ENCODE measurements around the gene DSTN. TPM values are rescaled to one million over a fixed set of nuclear protein-coding genes. Genes with fewer than 3 reads are reported as not detected.

The DSTN gene
- total RNA-seq, 2 experiments from 2014 or later: 56.7 to 57.5 TPM

- H3K27ac Mint-ChIP-seq: peak overlapping the region; percentile 84
- no peak for DNase-seq
Measured at GRCh38 chr20:17609811-17610377, 40.0 kb downstream of the DSTN start.

GRCh38 chr20:17610566-17611289, 40.9 kb downstream of the DSTN start:
- H3K36me3 Mint-ChIP-seq: peaks cover 4% of the 10 kb centered on the region
- DNase-seq: peak; percentile 45

More at GRCh38 chr20:17609811-17610377, 40.0 kb downstream of the DSTN start:
- Mint-ChIP-seq H3K27me3 (no peaks in the 10 kb centered on the region), H3K4me3 (no peak overlapping the region), H3K9me3 (no peaks in the 10 kb centered on the region), H3K36me3 (peaks cover 4% of the 10 kb centered on the region), H3K4me1 (peaks cover 29% of the 10 kb centered on the region)

GRCh38 chr20:17611290-17611539, 41.3 kb downstream of the DSTN start:
- Mint-ChIP-seq H3K27ac (peak overlapping the region; percentile 84), H3K9me3 (no peaks in the 10 kb centered on the region), H3K4me1 (peaks cover 29% of the 10 kb centered on the region), H3K27me3 (no peaks in the 10 kb centered on the region), H3K4me3 (peak overlapping the region; percentile 18), H3K36me3 (peaks cover 4% of the 10 kb centered on the region)
- DNase-seq: no peak

More at GRCh38 chr20:17610566-17611289, 40.9 kb downstream of the DSTN start:
- Mint-ChIP-seq H3K9me3 (no peaks in the 10 kb centered on the region), H3K27me3 (no peaks in the 10 kb centered on the region), H3K4me1 (peaks cover 29% of the 10 kb centered on the region), H3K27ac (peak overlapping the region; percentile 84), H3K4me3 (peak overlapping the region; percentile 29)

- peaks cover 4% of the 10 kb centered on the region for H3K36me3 Mint-ChIP-seq
- H3K4me3 Mint-ChIP-seq: peak overlapping the region; percentile 18
- H3K27ac Mint-ChIP-seq: peak overlapping the region; percentile 84
- no peak for DNase-seq
- no peaks in the 10 kb centered on the region for H3K27me3 Mint-ChIP-seq
- H3K9me3 Mint-ChIP-seq: no peaks in the 10 kb centered on the region
- H3K4me1 Mint-ChIP-seq: peaks cover 29% of the 10 kb centered on the region
Measured at GRCh38 chr20:17611540-17612286, 41.8 kb downstream of the DSTN start.

GRCh38 chr20:17612287-17612991, 42.6 kb downstream of the DSTN start:
- H3K27ac Mint-ChIP-seq: peak overlapping the region; percentile 84
- H3K4me3 Mint-ChIP-seq: no peak overlapping the region
- peaks cover 4% of the 10 kb centered on the region for H3K36me3 Mint-ChIP-seq
- no peaks in the 10 kb centered on the region for H3K27me3 Mint-ChIP-seq
- no peaks in the 10 kb centered on the region for H3K9me3 Mint-ChIP-seq
- H3K4me1 Mint-ChIP-seq: peaks cover 29% of the 10 kb centered on the region
- DNase-seq: peak; percentile 33

- H3K27me3 Mint-ChIP-seq: no peaks in the 10 kb centered on the region
- peak overlapping the region; percentile 84 for H3K27ac Mint-ChIP-seq
- no peak overlapping the region for H3K4me3 Mint-ChIP-seq
- peaks cover 29% of the 10 kb centered on the region for H3K4me1 Mint-ChIP-seq
- H3K9me3 Mint-ChIP-seq: no peaks in the 10 kb centered on the region
- no peak for DNase-seq
- peaks cover 4% of the 10 kb centered on the region for H3K36me3 Mint-ChIP-seq
Measured at GRCh38 chr20:17612992-17613327, 43.1 kb downstream of the DSTN start.

GRCh38 chr20:17613328-17614175, 43.7 kb downstream of the DSTN start:
- Mint-ChIP-seq H3K36me3 (peaks cover 4% of the 10 kb centered on the region), H3K27me3 (no peaks in the 10 kb centered on the region), H3K4me1 (peaks cover 29% of the 10 kb centered on the region), H3K4me3 (no peak overlapping the region), H3K9me3 (no peaks in the 10 kb centered on the region), H3K27ac (peak overlapping the region; percentile 13)
- DNase-seq: no peak

- Mint-ChIP-seq H3K27ac (no peak overlapping the region), H3K9me3 (no peaks in the 10 kb centered on the region), H3K36me3 (peaks cover 2% of the 10 kb centered on the region), H3K27me3 (no peaks in the 10 kb centered on the region), H3K4me1 (peaks cover 28% of the 10 kb centered on the region), H3K4me3 (no peak overlapping the region)
- DNase-seq: no peak
Measured at GRCh38 chr20:17614176-17614811, 44.4 kb downstream of the DSTN start.

- H3K27ac Mint-ChIP-seq: no peak overlapping the region
- no peak for DNase-seq
- H3K4me1 Mint-ChIP-seq: peaks cover 21% of the 10 kb centered on the region
- no peaks in the 10 kb centered on the region for H3K9me3 Mint-ChIP-seq
- H3K4me3 Mint-ChIP-seq: no peak overlapping the region
- no peaks in the 10 kb centered on the region for H3K27me3 Mint-ChIP-seq
- no peaks in the 10 kb centered on the region for H3K36me3 Mint-ChIP-seq
Measured at GRCh38 chr20:17614812-17615644, 45.2 kb downstream of the DSTN start.

- H3K27ac Mint-ChIP-seq: no peak overlapping the region
- no peaks in the 10 kb centered on the region for H3K36me3 Mint-ChIP-seq
- H3K9me3 Mint-ChIP-seq: no peaks in the 10 kb centered on the region
- H3K4me1 Mint-ChIP-seq: peaks cover 12% of the 10 kb centered on the region
- no peak overlapping the region for H3K4me3 Mint-ChIP-seq
- no peak for DNase-seq
- H3K27me3 Mint-ChIP-seq: no peaks in the 10 kb centered on the region
Measured at GRCh38 chr20:17615645-17616479, 46.0 kb downstream of the DSTN start.

- H3K27ac Mint-ChIP-seq: no peak overlapping the region
- DNase-seq: no peak
- H3K27me3 Mint-ChIP-seq: no peaks in the 10 kb centered on the region
- H3K4me1 Mint-ChIP-seq: peaks cover 10% of the 10 kb centered on the region
- no peak overlapping the region for H3K4me3 Mint-ChIP-seq
- no peaks in the 10 kb centered on the region for H3K9me3 Mint-ChIP-seq
- H3K36me3 Mint-ChIP-seq: no peaks in the 10 kb centered on the region
Measured at GRCh38 chr20:17616480-17617211, 46.8 kb downstream of the DSTN start.

GRCh38 chr20:17617212-17617867, 47.5 kb downstream of the DSTN start:
- DNase-seq: peak; percentile 41
- Mint-ChIP-seq H3K4me3 (no peak overlapping the region), H3K27ac (no peak overlapping the region), H3K36me3 (no peaks in the 10 kb centered on the region), H3K27me3 (no peaks in the 10 kb centered on the region), H3K9me3 (no peaks in the 10 kb centered on the region), H3K4me1 (peaks cover 6% of the 10 kb centered on the region)
